H1 (cell line): ENCODE results near the gene FOXE1. TPM values are rescaled to one million over a fixed set of nuclear protein-coding genes. Genes with fewer than 3 reads are reported as not detected.

Experiments used
- CTCF ChIA-PET: fragments of 300-600 bp; sonication (Branson Sonifier 250); formaldehyde crosslinking; loops from one replicate; lab custom pipeline; 2021; ENCODE audit not compliant: partially characterized antibody; lab: Charles Lee
- POLR2A ChIA-PET: fragments of 300-600 bp; sonication (Branson Sonifier 250); formaldehyde crosslinking; loops from one replicate; lab custom pipeline; 2021; ENCODE audit warnings: inconsistent platforms; ENCODE audit not compliant: partially characterized antibody; lab: Charles Lee
- DNase-seq, 2 experiments: peaks; one replicate each; pipeline versions ENCODE4 v3.0.0 to v3.0.0-alpha.2; 2010 to 2022; ENCODE audit warnings: low spot score in 2 of 2, low read depth in 1 of 2, mixed read lengths in 1 of 2
- FAIRE-seq: peaks from 2 replicates; lab custom pipeline; 2011; peaks lifted over from hg19 to GRCh38; lab: Jason Lieb, UNC
- H2AFZ ChIP-seq: 2 replicates; pipeline ENCODE4 v1.8.1; 2012; ENCODE audit warnings: low read length, inconsistent platforms
- H2AK5ac ChIP-seq: 2 replicates; pipeline ENCODE4 v1.6.1; 2013; ENCODE audit warnings: low read depth, low read length
- H2BK120ac ChIP-seq: replicated peaks from 2 replicates; pipeline ENCODE3; 2013; ENCODE audit warnings: low read depth, low read length, inconsistent platforms
- H2BK12ac ChIP-seq: 2 replicates; pipeline ENCODE4 v1.6.1; 2013; ENCODE audit warnings: low read depth, low read length
- H2BK15ac ChIP-seq: 2 replicates; pipeline ENCODE4 v1.6.1; 2013; ENCODE audit warnings: low read length
- H2BK20ac ChIP-seq: 2 replicates; pipeline ENCODE4 v1.6.1; 2013; ENCODE audit warnings: low read length
- H2BK5ac ChIP-seq: 2 replicates; pipeline ENCODE4 v1.6.1; 2013; ENCODE audit warnings: low read depth, low read length
- H3K14ac ChIP-seq: 2 replicates; pipeline ENCODE4 v1.6.1; 2013; ENCODE audit warnings: inconsistent platforms; ENCODE audit not compliant: insufficient read length
- H3K18ac ChIP-seq: 2 replicates; pipeline ENCODE4 v1.6.1; 2013; ENCODE audit warnings: low read length; ENCODE audit errors: extremely low read depth
- H3K23ac ChIP-seq: 2 replicates; pipeline ENCODE4 v1.6.1; 2013; ENCODE audit warnings: inconsistent platforms; ENCODE audit not compliant: insufficient read length
- H3K23me2 ChIP-seq: 2 replicates; pipeline ENCODE4 v1.6.1; 2013; ENCODE audit warnings: low read depth, low read length
- H3K27ac ChIP-seq: 2 replicates; pipeline ENCODE4 v1.6.1; 2011; ENCODE audit warnings: low read depth, low read length, inconsistent platforms
- H3K27me3 ChIP-seq, 4 experiments: replicated peaks in 1 of 4; 1 replicate in 1 of 4; 2 replicates in 3 of 4; pipeline versions ENCODE4 v1.6.1 to v1.8.1; 2011 to 2013; ENCODE audit warnings: low read length in 3 of 4, mild to moderate bottlenecking in 3 of 4, inconsistent platforms in 2 of 4, mixed read lengths in 2 of 4, moderate library complexity in 1 of 4; ENCODE audit not compliant: control insufficient read depth in 3 of 4, insufficient read depth in 3 of 4; ENCODE audit errors: extremely low read depth in 1 of 4
- H3K36me3 ChIP-seq, 4 experiments: 2 replicates each; pipeline versions ENCODE4 v1.6.1 to v1.8.1; 2011 to 2013; ENCODE audit warnings: mild to moderate bottlenecking in 4 of 4, low read length in 3 of 4, moderate library complexity in 2 of 4, control low read depth in 1 of 4, inconsistent platforms in 1 of 4; ENCODE audit not compliant: insufficient read depth in 4 of 4, control insufficient read depth in 2 of 4
- H3K4ac ChIP-seq: replicated peaks from 2 replicates; pipeline ENCODE3; 2013; ENCODE audit warnings: low read length, low read depth, mixed read lengths, inconsistent platforms; ENCODE audit not compliant: insufficient read length
- H3K4me1 ChIP-seq, 4 experiments: replicated peaks in 1 of 4; 1 replicate in 1 of 4; 2 replicates in 3 of 4; pipeline versions ENCODE4 v1.6.1 to v1.8.1; 2011 to 2013; ENCODE audit warnings: low read length in 3 of 4, inconsistent platforms in 2 of 4, mixed read lengths in 1 of 4; ENCODE audit not compliant: insufficient read depth in 4 of 4, control insufficient read depth in 3 of 4
- H3K4me2 ChIP-seq, 2 experiments: 2 replicates each; pipeline versions ENCODE4 v1.6.1 to v1.8.1; 2011 to 2013; ENCODE audit warnings: low read depth in 2 of 2, low read length in 2 of 2, control low read depth in 1 of 2, inconsistent platforms in 1 of 2, mild to moderate bottlenecking in 1 of 2; ENCODE audit not compliant: insufficient read depth in 1 of 2
- H3K4me3 ChIP-seq, 4 experiments: fragments of 200-600, 300-600 bp in 1 of 4; sonication (generic), shearing (Covaris generic), sonication (Bioruptor Twin) in 1 of 4; 2 replicates each; pipeline versions ENCODE4 v1.5.1 to v1.8.1; 2011 to 2016; ENCODE audit warnings: low read length in 4 of 4, low read depth in 3 of 4, control low read depth in 2 of 4, inconsistent platforms in 2 of 4, mild to moderate bottlenecking in 2 of 4, mixed read lengths in 1 of 4, moderate library complexity in 1 of 4; ENCODE audit not compliant: insufficient read depth in 2 of 4; ENCODE audit errors: extremely low read depth in 1 of 4
- H3K56ac ChIP-seq: replicated peaks from 2 replicates; pipeline ENCODE3; 2013; ENCODE audit warnings: low read depth, mild to moderate bottlenecking, mixed read lengths, low read length, inconsistent platforms; ENCODE audit not compliant: insufficient read length
- H3K79me1 ChIP-seq: 2 replicates; pipeline ENCODE4 v1.6.1; 2013; ENCODE audit warnings: low read depth, low read length, control low read depth
- H3K79me2 ChIP-seq, 2 experiments: 2 replicates each; pipeline versions ENCODE4 v1.6.1 to v1.8.1; 2012 to 2013; ENCODE audit warnings: low read length in 2 of 2, mild to moderate bottlenecking in 2 of 2, inconsistent platforms in 1 of 2; ENCODE audit not compliant: insufficient read depth in 2 of 2, control insufficient read depth in 1 of 2
- H3K9ac ChIP-seq, 4 experiments: replicated peaks in 1 of 4; 1 replicate in 1 of 4; 2 replicates in 3 of 4; pipeline versions ENCODE4 v1.6.1 to v1.8.1; 2011 to 2013; ENCODE audit warnings: low read depth in 3 of 4, low read length in 3 of 4, control low read depth in 2 of 4, mild to moderate bottlenecking in 2 of 4, moderate library complexity in 2 of 4, inconsistent platforms in 1 of 4; ENCODE audit errors: extremely low read depth in 1 of 4
- H3K9me3 ChIP-seq, 2 experiments: 2 replicates each; pipeline versions ENCODE4 v1.6.1 to v1.8.1; 2012 to 2013; ENCODE audit warnings: mild to moderate bottlenecking in 2 of 2, moderate library complexity in 2 of 2, control low read depth in 1 of 2, inconsistent platforms in 1 of 2, low read depth in 1 of 2, low read length in 1 of 2, mixed read lengths in 1 of 2; ENCODE audit not compliant: insufficient read depth in 2 of 2
- H4K20me1 ChIP-seq, 2 experiments: replicated peaks in 1 of 2; 2 replicates each; pipeline versions ENCODE3 to v1.8.1; 2011 to 2013; ENCODE audit warnings: inconsistent platforms in 2 of 2, low read length in 2 of 2, mild to moderate bottlenecking in 1 of 2; ENCODE audit not compliant: insufficient read depth in 2 of 2, control insufficient read depth in 1 of 2
- H4K5ac ChIP-seq: 2 replicates; pipeline ENCODE4 v1.6.1; 2013; ENCODE audit warnings: low read length, low read depth, mixed read lengths, inconsistent platforms; ENCODE audit not compliant: insufficient read length
- H4K8ac ChIP-seq: 2 replicates; pipeline ENCODE4 v1.8.0; 2013; ENCODE audit warnings: mild to moderate bottlenecking, moderate library complexity, low read length, inconsistent platforms; ENCODE audit not compliant: insufficient read depth; ENCODE audit errors: extremely low read depth
- H4K91ac ChIP-seq: replicated peaks from 2 replicates; pipeline ENCODE3; 2013; ENCODE audit warnings: low read length, mixed read lengths, inconsistent platforms; ENCODE audit not compliant: insufficient read length
- BCL11A ChIP-seq, 2 experiments: IDR thresholded peaks; one replicate each; pipeline ENCODE4 v1.6.1; 2011; ENCODE audit warnings: low read depth in 2 of 2, low read length in 2 of 2, mild to moderate bottlenecking in 2 of 2
- PHF8 ChIP-seq: fragments of 200-600 bp; sonication (generic); conservative IDR thresholded peaks from 2 replicates; pipeline ENCODE4 v1.7.1; 2012; ENCODE audit warnings: low read depth, mild to moderate bottlenecking, inconsistent platforms, low read length, moderate library complexity
- POLR2AphosphoS5 ChIP-seq: IDR thresholded peaks from 2 replicates; pipeline ENCODE4 v1.6.1; 2011; ENCODE audit warnings: low read depth, low read length
- RBBP5 ChIP-seq: IDR thresholded peaks from 2 replicates; pipeline ENCODE4 v1.7.1; 2012; ENCODE audit warnings: low read depth, mild to moderate bottlenecking, inconsistent platforms, low read length, moderate library complexity, borderline replicate concordance
- RFX5 ChIP-seq: IDR thresholded peaks from 2 replicates; pipeline ENCODE4 v1.6.1; 2011; ENCODE audit warnings: low read depth, low read length, improper control_type of control experiment, borderline replicate concordance
- SIX5 ChIP-seq: IDR thresholded peaks from 2 replicates; pipeline ENCODE4 v1.6.1; 2011; ENCODE audit warnings: mild to moderate bottlenecking, low read depth, low read length
- SUZ12 ChIP-seq: fragments of 200-600 bp; sonication (generic); IDR thresholded peaks from 2 replicates; pipeline ENCODE4 v1.6.1; 2012; ENCODE audit warnings: mild to moderate bottlenecking, inconsistent platforms, low read length, moderate library complexity, mixed read lengths
- TAF1 ChIP-seq: IDR thresholded peaks from 2 replicates; pipeline ENCODE4 v1.6.1; 2011; ENCODE audit warnings: mild to moderate bottlenecking, low read depth, low read length
- TCF12 ChIP-seq: IDR thresholded peaks from 2 replicates; pipeline ENCODE4 v1.6.1; 2011; ENCODE audit warnings: low read depth, mild to moderate bottlenecking, low read length
- YY1 ChIP-seq: IDR thresholded peaks from 2 replicates; pipeline ENCODE4 v1.6.1; 2011; ENCODE audit warnings: low read depth, mild to moderate bottlenecking, low read length
- whole genome bisulfite sequencing, 2 experiments: shearing (Covaris generic) in 1 of 2; methylation state at CpG; one replicate each; pipeline versions ENCODE4 v1.1.6 to v1.1.7; 2013 to 2015; ENCODE audit warnings: low lambda C conversion rate in 2 of 2, mixed read lengths in 2 of 2, inconsistent platforms in 1 of 2, low coverage in 1 of 2, missing lambda C conversion rate in 1 of 2; ENCODE audit not compliant: insufficient replicate concordance in 2 of 2, insufficient coverage in 1 of 2, insufficient read length in 1 of 2; ENCODE audit errors: extremely low coverage in 1 of 2, missing lambda C conversion rate in 1 of 2; 5-methylcytosine and 5-hydroxymethylcytosine counted together
- polyA plus RNA-seq, 7 experiments: library from polyadenylated mRNA; depleted of rRNA in 3 of 7; stranded (reverse) in 5 of 7; unstranded in 2 of 7; fragments of >200 nt in 5 of 7; fragments of 200-250 nt in 2 of 7; gene quantifications; 1 replicate in 5 of 7; 2 replicates in 1 of 7; 4 replicates in 1 of 7; pipeline versions ENCODE4 v1.2.1 to v1.2.3, GENCODE V29; 2011 to 2013; ENCODE audit warnings: missing spikeins in 2 of 7, mixed read lengths in 2 of 7
- total RNA-seq: library from RNA; stranded (reverse); fragmentation: NEBNext Ultra II Directional; extraction: Animal tissue kit (Norgen Biotek cat#: 25700); gene quantifications from 2 replicates; pipeline ENCODE4 v1.2.1, GENCODE V29; 2021
- TF ChIP-seq, protein P1 (sequence below): IDR thresholded peaks from 2 replicates; pipeline ENCODE4 v1.6.1; 2012; ENCODE audit warnings: low read length, inconsistent platforms
- TF ChIP-seq, protein P2 (sequence below): IDR thresholded peaks from 2 replicates; pipeline ENCODE4 v1.6.1; 2011; ENCODE audit warnings: low read length, improper control_type of control experiment

The FOXE1 gene
- total and polyA plus RNA-seq, 2 of the 8 experiments (the other 6 are each of a cell fraction or from before 2014, with no cell fraction given) = 0.03 TPM; not detected in 1

GRCh38 chr9:97845763-97846162 lies 7.3 kb upstream of the FOXE1 start:
- WGBS, 2 experiments = 75% methylated on average over 2 of the region's 2 CpGs; no CpG with 5 or more reads in 1 of the 2 experiments
- DNase-seq = no peak
- no peak overlapping the region for H3K4me3 ChIP-seq
- H3K4ac ChIP-seq = no peak overlapping the region
- H4K91ac ChIP-seq = no peak overlapping the region
- H3K9me3 ChIP-seq = no peaks in the 10 kb centered on the region
- no peaks in the 10 kb centered on the region for H3K79me1 ChIP-seq
- H4K5ac ChIP-seq = no peak overlapping the region
- no peak overlapping the region for H3K27ac ChIP-seq
- peaks cover 49 to 57% (median 54%) of the 10 kb centered on the region in 4 experiments for H3K27me3 ChIP-seq
- no peak overlapping the region for H2BK15ac ChIP-seq
- no peak overlapping the region for H2AK5ac ChIP-seq
- H2BK12ac ChIP-seq = no peak overlapping the region
- H2BK20ac ChIP-seq = no peak overlapping the region
- H4K20me1 ChIP-seq = peaks cover 6 to 7% of the 10 kb centered on the region in 2 experiments
- H2AFZ ChIP-seq = no peak overlapping the region
- H3K56ac ChIP-seq = no peak overlapping the region
- H2BK120ac ChIP-seq = no peak overlapping the region
- H3K18ac ChIP-seq = no peak overlapping the region
- H3K14ac ChIP-seq = no peak overlapping the region
- peak; percentile 13 for FAIRE-seq
- H3K36me3 ChIP-seq = no peaks in the 10 kb centered on the region
- no peak overlapping the region for H2BK5ac ChIP-seq
- peaks cover 3% of the 10 kb centered on the region; the same call in 1 of the 2 replicates for H3K23me2 ChIP-seq
- ChIA-PET CTCF (interaction anchor here (1.1 to 4.6 kb wide), 6 partner anchors 46 to 139 kb away, joined by 3 to 27 read pairs (median 3); no protein-coding TSS in a partner anchor), POLR2A (no interaction called here)
- peaks cover 5 to 10% (median 9%) of the 10 kb centered on the region in 4 experiments; a peak in 6 of 7 replicates for H3K4me1 ChIP-seq
- no peak overlapping the region for H4K8ac ChIP-seq
- no peaks in the 10 kb centered on the region for H3K79me2 ChIP-seq
- H3K4me2 ChIP-seq = no peak overlapping the region
- H3K9ac ChIP-seq = no peak overlapping the region
- no peak overlapping the region for H3K23ac ChIP-seq
- TF ChIP-seq SUZ12 (no peak), RBBP5 (no peak), TAF1 (no peak), POLR2AphosphoS5 (no peak), SIX5 (no peak), RFX5 (no peak), PHF8 (no peak), YY1 (no peak), BCL11A (IDR thresholded peaks at IDR 0.05; ENCODE audit: low read depth in 2 of 2, low read length in 2 of 2) (no peak), TCF12 (no peak)
- TF ChIP-seq, protein P1, sequence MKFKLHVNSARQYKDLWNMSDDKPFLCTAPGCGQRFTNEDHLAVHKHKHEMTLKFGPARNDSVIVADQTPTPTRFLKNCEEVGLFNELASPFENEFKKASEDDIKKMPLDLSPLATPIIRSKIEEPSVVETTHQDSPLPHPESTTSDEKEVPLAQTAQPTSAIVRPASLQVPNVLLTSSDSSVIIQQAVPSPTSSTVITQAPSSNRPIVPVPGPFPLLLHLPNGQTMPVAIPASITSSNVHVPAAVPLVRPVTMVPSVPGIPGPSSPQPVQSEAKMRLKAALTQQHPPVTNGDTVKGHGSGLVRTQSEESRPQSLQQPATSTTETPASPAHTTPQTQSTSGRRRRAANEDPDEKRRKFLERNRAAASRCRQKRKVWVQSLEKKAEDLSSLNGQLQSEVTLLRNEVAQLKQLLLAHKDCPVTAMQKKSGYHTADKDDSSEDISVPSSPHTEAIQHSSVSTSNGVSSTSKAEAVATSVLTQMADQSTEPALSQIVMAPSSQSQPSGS = no peak
- TF ChIP-seq, protein P2, sequence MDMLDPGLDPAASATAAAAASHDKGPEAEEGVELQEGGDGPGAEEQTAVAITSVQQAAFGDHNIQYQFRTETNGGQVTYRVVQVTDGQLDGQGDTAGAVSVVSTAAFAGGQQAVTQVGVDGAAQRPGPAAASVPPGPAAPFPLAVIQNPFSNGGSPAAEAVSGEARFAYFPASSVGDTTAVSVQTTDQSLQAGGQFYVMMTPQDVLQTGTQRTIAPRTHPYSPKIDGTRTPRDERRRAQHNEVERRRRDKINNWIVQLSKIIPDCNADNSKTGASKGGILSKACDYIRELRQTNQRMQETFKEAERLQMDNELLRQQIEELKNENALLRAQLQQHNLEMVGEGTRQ = no peak
